ENCODE data around the gene ELOB. TPM values are rescaled to one million over a fixed set of nuclear protein-coding genes. Genes with fewer than 3 reads are reported as not detected.

Gene ELOB
- total RNA-seq, 2 experiments from 2014 or later, result 267 to 291 TPM

DNA sequence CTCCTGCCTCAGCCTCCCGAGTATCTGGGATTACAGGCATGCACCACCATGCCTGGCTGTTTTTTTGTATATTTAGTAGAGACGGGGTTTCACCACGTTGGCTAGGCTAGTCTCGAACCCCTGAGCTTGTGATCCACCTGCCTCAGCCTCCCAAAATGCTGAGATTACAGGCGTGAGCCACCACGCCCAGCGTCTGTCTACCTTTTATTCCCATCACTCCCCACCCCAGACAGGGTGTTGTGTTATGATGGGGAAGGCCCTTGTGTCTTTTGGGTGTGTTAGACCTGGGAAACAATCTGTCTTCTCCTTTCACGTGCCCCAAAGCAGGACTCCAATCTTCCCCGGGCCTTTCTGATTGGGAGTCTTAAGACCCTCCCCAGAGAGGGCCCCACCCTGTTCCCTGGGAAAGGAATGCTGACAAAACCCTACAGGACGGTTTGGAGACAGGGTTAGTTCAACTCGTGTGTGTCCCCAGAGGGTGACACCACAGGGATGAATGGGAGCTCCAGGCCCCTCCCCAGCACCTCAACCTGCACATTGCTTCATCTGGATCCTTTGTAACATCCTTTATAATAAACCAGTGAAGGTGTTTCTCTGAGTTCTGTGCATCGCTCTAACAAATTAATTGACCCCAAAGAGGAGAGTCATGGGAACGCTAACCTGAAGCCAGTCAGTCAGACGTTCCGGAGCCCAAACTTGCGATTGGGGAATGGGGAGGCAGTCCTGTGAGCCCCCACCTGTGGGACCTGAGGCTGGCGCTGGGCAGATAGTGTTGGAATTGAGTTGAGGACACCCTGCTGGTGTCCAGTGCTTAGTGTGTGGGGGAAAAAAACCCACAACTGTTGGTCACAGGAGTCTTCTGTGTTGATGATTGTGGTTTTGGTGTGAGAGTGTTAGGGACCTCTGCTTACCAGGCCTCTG, 3.2 kb upstream of the ELOB start:
- Mint-ChIP-seq H3K27me3 (no peaks in the 10 kb centered on the region), H3K27ac (no peak overlapping the region), H3K36me3 (peaks cover 12% of the 10 kb centered on the region), H3K9me3 (no peaks in the 10 kb centered on the region), H3K4me3 (no peak overlapping the region), H3K4me1 (peaks cover 24% of the 10 kb centered on the region)
- DNase-seq, result no peak

DNA sequence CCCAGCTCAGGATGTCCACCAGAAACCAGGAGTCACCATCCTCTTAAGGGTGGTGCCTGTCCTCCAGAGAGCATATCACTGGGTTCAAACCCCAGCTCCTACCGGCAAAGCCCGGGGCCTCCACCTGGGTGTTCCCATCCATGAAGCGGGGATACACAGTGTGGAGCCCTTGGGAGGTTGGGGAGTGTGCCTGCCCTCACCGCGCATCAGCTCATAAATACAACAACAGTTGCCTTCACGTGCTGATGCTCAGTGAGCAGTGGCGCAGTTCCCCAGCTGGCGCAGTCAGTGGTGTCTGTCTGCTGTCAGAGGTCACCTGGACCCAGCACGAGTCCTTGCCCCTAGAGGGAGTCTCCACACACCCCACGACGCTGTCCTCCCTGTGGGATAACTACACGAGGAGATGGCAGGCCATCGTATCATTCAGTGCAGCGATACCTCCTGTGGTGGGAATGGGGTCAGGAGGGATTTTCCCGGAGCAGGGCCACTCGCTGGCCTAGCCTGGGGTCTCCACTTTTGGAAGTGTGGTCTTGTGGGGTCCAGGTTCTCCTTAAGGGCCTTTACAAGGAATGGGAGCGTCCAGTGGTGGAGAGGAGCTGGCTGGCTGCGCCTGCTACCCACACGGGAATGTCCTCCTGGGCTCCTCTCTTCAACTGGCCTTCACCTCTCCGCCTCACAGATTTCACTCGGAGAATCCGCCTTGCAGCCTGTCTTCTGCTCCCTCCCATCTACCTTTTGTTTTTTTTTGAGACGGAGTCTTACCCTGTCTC, 2.3 kb upstream of the ELOB start:
- H3K4me3 Mint-ChIP-seq, result no peak overlapping the region

DNA sequence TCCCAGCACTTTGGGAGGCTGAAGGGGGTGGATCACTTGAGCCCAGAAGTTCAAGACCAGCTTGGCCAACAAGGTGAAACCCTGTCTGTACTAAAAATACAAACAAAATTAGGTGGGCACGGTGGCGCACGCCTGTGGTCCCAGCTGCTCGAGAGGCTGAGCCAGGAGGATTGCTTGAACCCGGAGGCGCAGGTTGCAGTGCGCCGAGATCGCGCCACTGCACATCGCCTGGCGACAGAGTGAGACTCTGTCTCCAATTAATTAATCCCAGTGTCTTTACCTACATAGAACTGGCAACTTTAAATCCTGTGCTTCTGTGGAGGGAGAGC, 1.5 kb upstream of the ELOB start:
- Mint-ChIP-seq H3K27me3 (no peaks in the 10 kb centered on the region), H3K36me3 (peaks cover 12% of the 10 kb centered on the region), H3K4me1 (peaks cover 26% of the 10 kb centered on the region), H3K4me3 (peak overlapping the region; percentile 93), H3K9me3 (no peaks in the 10 kb centered on the region), H3K27ac (peak overlapping the region; percentile 96)
- DNase-seq, result no peak

More for the DNA sequence above, 2.3 kb upstream of the ELOB start:
- H3K27me3 Mint-ChIP-seq, result no peaks in the 10 kb centered on the region
- DNase-seq, result no peak
- H3K4me1 Mint-ChIP-seq, result peaks cover 29% of the 10 kb centered on the region
- H3K27ac Mint-ChIP-seq, result peak overlapping the region; percentile 16
- H3K36me3 Mint-ChIP-seq, result peaks cover 12% of the 10 kb centered on the region
- no peaks in the 10 kb centered on the region for H3K9me3 Mint-ChIP-seq

DNA sequence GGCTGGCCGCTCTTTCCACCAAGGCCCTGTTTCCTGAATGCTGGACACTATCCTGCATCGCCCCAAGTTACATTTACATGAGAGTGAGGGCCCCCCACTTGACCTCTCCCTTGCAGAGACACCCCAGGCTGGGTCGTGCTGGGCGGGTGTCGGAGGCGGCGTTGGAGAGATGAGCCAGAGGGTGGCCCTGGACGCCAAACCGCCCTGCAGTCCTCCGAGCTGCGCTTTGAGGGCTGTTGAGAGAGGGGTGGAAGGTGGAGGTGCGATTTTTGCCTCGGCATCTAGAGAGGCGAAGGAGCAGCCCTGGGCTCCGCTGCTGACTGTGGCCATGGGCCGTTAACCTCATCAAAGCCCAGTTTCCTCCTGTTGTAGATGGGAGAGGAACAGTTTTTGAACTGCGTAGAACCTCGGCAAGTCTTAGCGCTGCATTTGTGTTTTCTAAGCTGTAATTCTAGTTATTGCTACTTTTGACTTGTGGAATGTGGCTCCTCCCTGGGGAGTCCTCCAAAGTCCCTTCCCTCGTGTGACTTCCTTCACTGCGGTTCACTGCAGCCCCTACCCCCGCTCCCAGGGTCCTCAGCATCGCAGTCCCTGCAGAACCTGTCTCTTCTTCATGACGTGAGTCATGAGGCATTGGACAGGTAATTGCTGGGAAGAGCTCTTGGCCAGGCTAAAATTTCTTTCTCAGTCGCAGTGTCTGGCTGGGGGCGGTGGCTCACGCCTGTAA, 986 bp upstream of the ELOB start:
- DNase-seq, result no peak
- H3K4me3 Mint-ChIP-seq, result peak overlapping the region; percentile 93
- H3K4me1 Mint-ChIP-seq, result peaks cover 26% of the 10 kb centered on the region
- H3K27ac Mint-ChIP-seq, result peak overlapping the region; percentile 96
- H3K27me3 Mint-ChIP-seq, result no peaks in the 10 kb centered on the region
- no peaks in the 10 kb centered on the region for H3K9me3 Mint-ChIP-seq
- H3K36me3 Mint-ChIP-seq, result peaks cover 12% of the 10 kb centered on the region

DNA sequence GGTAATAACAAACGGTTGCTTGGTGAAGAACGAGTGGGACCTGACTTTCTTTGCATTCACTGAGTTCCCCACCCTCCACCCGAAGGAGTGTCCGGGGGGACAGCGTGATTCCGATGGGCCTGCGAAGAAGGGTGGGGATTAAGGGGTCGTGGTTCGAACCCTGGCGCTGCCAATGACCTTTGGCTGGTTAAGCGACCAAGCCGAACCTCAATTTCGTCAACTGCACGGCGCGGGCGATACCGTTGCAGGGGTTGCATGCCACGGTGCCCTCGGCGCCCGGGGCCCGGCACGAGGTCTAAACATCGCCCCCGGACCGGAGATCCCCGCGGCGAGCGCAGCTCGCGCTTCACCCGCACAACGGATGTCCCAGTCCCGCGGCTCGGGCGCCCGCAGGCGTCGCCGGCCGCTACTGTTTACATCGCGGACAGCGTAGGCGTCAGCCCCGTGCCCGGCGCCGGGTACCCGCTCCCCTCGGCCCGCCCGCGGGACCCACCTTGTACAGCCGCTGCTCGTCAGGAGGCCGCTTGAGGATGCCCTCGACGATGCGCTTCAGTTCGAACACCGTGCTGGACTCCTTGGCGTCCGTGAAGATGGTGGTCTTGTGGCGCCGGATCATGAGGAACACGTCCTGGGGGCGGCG, 460 bp downstream of the ELOB start:
- Mint-ChIP-seq H3K4me1 (peaks cover 30% of the 10 kb centered on the region), H3K4me3 (peak overlapping the region; percentile 96), H3K27ac (peak overlapping the region; percentile 86), H3K27me3 (no peaks in the 10 kb centered on the region), H3K9me3 (no peaks in the 10 kb centered on the region), H3K36me3 (peaks cover 18% of the 10 kb centered on the region)
- peak; percentile 61 for DNase-seq

DNA sequence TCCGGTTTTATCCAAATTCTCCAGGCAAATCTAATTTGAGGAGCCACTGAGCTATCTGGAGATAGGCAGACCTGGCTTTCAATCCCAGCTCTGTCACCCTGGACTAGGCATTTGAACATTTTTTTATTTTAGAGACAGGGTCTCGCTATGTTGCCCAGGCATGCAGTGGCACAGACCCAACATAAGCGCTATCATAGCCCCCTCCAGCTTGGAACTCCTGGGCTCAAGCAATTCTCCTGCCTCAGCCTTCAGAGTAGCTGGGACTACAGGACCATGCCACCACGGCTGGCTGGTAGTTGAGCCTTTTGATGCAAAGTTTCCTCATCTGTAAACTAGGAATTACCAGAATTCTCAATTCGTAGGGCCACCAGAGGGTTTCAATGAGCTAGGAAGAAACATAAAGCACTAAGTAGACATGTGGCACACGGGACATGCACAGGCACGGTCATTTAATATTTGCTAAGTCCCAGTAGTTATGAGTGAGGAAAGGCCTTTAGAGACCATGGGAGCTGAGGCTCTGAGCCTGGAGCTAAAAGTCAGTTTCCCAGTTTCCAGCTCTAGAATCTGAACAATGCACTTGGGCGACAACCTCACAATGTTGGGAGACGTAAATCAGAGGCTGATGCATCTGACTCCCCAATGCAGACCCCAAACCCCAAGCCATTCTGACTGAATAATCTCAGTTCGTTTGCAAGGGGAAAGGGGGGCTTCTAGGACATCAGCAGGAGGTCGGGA, 1.1 kb downstream of the ELOB start:
- peak overlapping the region; percentile 86 for H3K27ac Mint-ChIP-seq
- peaks cover 18% of the 10 kb centered on the region for H3K36me3 Mint-ChIP-seq
- peaks cover 30% of the 10 kb centered on the region for H3K4me1 Mint-ChIP-seq
- H3K27me3 Mint-ChIP-seq, result no peaks in the 10 kb centered on the region
- DNase-seq, result no peak
- peak overlapping the region; percentile 96 for H3K4me3 Mint-ChIP-seq
- H3K9me3 Mint-ChIP-seq, result no peaks in the 10 kb centered on the region

DNA sequence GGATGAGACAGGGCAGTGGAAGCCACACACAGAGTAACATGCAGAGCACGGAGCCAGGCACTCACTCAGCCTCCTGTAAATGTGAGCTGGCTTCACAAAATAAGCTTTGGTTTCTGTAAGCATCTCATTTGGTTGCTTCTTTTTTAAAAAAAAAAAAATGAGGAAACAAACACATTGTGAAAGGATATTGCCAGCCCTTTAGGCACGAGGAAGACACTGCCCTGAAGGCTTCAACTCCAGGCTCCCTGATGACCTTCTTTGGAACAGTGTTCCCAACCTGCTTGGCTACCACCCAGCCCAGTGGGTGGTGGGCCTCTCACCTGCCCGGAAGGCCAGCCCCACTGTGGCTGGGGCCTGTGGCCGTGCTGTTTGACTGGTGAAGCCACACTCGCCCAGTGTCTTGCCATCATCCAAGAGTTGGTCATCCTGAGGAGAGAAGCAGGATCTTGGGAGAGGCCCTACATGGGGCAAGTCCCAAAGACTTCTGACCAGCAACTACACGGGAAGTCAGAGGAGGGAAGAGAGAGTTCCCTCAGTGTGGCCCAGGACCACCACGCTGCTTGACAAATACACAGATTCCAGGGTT, 1.9 kb downstream of the ELOB start:
- Mint-ChIP-seq H3K4me3 (peak overlapping the region; percentile 32), H3K36me3 (peaks cover 18% of the 10 kb centered on the region), H3K27me3 (no peaks in the 10 kb centered on the region), H3K4me1 (peaks cover 30% of the 10 kb centered on the region), H3K9me3 (no peaks in the 10 kb centered on the region), H3K27ac (peak overlapping the region; percentile 52)
- no peak for DNase-seq

DNA sequence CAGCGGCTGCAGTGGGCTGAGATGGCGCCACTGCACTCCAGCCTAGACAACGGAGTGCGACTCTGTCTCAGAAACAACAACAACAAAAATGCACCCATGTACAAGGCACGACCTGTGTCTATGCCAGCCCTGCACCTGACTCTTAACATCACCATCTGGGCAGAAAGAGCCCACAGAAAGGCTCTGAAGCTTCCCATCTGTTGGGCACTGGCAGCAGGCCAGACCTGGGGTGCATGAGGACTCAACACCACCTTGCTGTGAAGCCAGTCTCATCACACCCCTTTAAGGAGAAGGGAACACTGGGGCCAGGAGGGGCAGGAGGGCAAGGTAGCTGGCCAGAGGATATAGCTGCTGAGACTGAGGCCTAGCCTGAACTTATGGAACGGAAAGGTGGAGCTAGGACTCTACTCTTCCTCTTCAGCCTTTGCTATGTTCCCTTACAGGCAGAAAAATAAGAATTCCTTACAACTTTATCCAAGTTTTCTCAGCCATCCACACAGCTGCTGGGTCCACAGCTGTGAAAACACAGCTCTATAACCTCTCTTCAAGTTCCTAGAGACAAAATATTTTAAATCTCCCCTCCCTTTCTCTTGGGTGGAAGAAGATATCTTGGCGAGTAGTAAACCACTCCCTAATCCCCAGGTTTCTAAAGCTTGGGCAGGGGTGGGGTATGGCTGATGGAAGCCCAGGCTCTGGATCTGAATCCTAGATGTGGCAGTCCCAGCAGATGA, 2.8 kb downstream of the ELOB start:
- no peaks in the 10 kb centered on the region for H3K27me3 Mint-ChIP-seq
- H3K4me1 Mint-ChIP-seq, result peaks cover 28% of the 10 kb centered on the region
- H3K27ac Mint-ChIP-seq, result no peak overlapping the region

DNA sequence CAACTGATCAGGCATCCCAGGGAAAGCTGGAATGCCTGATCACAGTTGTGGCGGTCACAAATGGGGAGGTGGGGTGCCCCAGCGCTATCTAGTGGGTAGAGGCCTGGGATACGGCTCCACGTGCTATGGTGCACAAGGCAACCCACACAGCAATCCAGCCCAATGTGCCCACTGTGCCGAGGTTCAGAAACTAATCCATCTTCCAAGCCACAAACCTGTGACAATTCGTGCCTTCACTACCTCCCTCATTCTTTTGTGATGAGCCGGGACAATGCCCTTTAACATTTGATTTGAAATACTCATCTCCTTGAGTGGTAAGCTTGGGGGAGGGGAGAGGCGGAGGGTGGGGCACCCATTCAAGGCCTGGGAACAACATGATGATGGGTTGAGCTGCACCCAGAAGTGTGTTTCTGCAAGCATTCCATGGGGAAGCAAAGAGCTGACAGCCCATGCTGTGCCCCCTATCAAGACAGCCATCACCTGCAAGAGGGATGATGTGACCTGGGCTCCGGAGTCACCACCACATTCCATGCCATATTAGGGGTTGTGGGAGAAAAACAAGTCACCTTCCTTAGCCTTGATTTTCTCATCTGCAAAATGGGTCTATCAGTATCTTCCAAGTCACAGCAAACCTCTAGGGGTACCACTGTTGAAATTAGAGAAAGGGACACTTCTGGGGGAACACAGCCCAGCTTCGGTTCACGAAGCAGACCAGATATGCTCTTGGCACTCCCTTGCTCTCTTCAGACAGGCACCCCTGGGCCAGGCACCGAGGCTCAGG, 3.7 kb downstream of the ELOB start:
- no peak for DNase-seq
- H3K9me3 Mint-ChIP-seq, result no peaks in the 10 kb centered on the region
- peaks cover 21% of the 10 kb centered on the region for H3K36me3 Mint-ChIP-seq
- H3K4me3 Mint-ChIP-seq, result no peak overlapping the region
- H3K27ac Mint-ChIP-seq, result no peak overlapping the region
- H3K4me1 Mint-ChIP-seq, result peaks cover 24% of the 10 kb centered on the region
- no peaks in the 10 kb centered on the region for H3K27me3 Mint-ChIP-seq

More for the DNA sequence above, 2.8 kb downstream of the ELOB start:
- DNase-seq, result no peak
- peaks cover 25% of the 10 kb centered on the region for H3K36me3 Mint-ChIP-seq
- H3K4me3 Mint-ChIP-seq, result no peak overlapping the region
- H3K9me3 Mint-ChIP-seq, result no peaks in the 10 kb centered on the region

DNA sequence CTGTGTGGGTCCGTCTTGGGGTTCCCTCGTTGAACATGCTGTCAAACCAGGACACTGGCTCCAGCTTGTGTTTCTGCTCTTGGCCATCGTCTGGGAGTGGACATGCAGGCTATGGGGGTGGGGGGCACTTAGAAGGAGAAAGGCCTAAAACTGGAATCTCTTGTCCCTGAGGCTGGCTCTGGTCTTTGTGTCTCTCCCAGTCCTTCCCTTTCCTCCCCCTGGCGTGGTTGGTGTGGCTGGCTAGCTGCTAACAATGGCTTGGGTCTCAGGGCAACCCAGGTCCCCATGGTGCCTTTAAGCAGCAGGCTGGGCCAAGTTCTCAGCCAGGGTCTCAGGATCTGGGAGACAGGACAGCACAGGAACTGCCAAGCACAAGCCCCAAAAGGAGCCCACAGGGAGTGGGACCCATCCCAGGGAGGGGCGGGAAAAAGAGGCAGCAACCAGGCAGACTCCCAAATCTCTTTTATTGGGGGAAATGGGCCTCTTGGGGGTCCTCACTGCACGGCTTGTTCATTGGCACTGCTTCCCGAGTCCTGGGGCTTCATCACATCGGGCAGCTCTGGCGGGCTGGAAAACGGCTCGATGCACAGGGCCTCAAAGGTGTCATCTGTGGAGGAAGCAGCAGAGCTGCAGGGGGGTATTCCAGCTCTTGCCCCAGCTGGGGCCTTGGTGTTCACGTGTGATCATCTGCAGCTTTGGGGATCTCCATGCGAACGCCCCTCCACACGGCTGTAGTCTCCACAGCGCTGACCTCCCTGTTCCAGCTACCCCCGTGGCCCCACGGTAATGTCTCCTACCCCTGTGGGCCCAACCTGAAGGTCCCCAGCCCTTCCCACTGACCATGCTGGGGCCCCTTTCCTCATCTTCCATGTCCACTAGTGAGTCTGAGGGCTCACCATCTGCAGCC, 5.3 kb downstream of the ELOB start:
- Mint-ChIP-seq H3K9me3 (no peaks in the 10 kb centered on the region), H3K36me3 (peaks cover 22% of the 10 kb centered on the region), H3K4me3 (no peak overlapping the region), H3K27ac (peak overlapping the region; percentile 73), H3K27me3 (no peaks in the 10 kb centered on the region), H3K4me1 (peaks cover 21% of the 10 kb centered on the region)
- no peak for DNase-seq

DNA sequence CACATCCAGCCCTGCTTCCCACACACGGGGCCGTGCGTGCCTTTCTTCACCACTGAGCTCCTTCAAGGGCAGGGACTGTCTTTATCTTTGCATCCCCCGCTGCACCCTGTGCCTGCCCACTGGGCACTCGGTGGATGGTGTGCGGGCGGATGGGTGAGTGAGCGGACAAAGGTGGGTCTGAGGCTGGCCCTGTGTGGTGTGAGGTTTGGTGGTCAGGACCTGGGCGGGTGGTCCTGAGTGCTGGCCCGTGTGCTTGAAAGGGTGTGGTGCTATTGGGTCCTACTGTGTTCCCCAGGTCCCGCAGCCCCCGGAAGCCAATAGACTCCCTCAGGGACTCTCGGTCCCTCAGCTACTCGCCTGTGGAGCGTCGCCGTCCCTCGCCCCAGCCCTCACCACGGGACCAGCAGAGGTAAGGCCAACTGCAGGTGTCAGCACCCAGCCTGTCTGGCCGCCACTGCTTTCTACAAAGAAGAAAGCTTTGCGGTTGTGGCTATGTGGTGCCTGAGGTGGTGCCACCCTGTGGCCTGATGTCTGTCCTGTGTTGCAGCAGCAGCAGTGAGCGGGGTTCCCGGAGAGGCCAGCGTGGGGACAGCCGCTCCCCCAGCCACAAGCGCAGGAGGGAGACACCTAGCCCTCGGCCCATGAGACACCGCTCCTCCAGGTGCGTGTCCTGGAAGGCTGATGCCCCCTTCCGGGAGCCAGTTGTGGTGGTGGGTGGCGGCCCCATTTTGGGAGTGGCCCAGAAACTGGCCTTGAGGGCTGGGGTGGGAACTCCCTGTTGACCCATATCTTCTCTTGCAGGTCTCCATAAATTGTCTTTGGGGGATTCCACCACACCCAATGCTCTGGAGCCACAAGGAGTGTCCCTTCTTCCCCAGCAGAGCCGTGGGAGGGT, 6.8 kb downstream of the ELOB start:
- H3K4me1 Mint-ChIP-seq, result peaks cover 13% of the 10 kb centered on the region
- no peak for DNase-seq
- H3K36me3 Mint-ChIP-seq, result peaks cover 33% of the 10 kb centered on the region
- peak overlapping the region; percentile 56 for H3K27ac Mint-ChIP-seq
- H3K9me3 Mint-ChIP-seq, result no peaks in the 10 kb centered on the region
- no peak overlapping the region for H3K4me3 Mint-ChIP-seq
- no peaks in the 10 kb centered on the region for H3K27me3 Mint-ChIP-seq

Measured in activated naive CD8-positive, alpha-beta T cell treated with anti-CD3 and anti-CD28 coated beads for 36 hours (primary cell).